Neural progenitor cell (in vitro differentiated cells): ENCODE data around the gene CNTNAP2. TPM values are rescaled to one million over a fixed set of nuclear protein-coding genes. Genes with fewer than 3 reads are reported as not detected.

ENCODE experiments used
- DNase-seq: peaks from one replicate; pipeline ENCODE4 v3.0.0-alpha.2; 2016; ENCODE audit warnings: low spot score
- H2AFZ ChIP-seq: fragments of 200-600 bp; sonication (generic); replicated peaks from 2 replicates; pipeline ENCODE4 v1.6.1; 2016; ENCODE audit warnings: antibody characterized with exemption
- H3F3A ChIP-seq: fragments of 200-600 bp; sonication (generic); 2 replicates; pipeline ENCODE4 v1.6.1; 2016; ENCODE audit warnings: antibody characterized with exemption, low read depth
- H3K27ac ChIP-seq: fragments of 200-600 bp; sonication (generic); 2 replicates; pipeline ENCODE4 v1.5.1; 2016; ENCODE audit warnings: mild to moderate bottlenecking
- H3K27me3 ChIP-seq: fragments of 200-600 bp; sonication (generic); 2 replicates; pipeline ENCODE4 v1.6.1; 2016; ENCODE audit warnings: mild to moderate bottlenecking, moderate library complexity
- H3K36me3 ChIP-seq: fragments of 200-600 bp; sonication (generic); 2 replicates; pipeline ENCODE4 v1.5.1; 2016
- H3K4me1 ChIP-seq: fragments of 200-600 bp; sonication (generic); 2 replicates; pipeline ENCODE4 v1.6.1; 2016; ENCODE audit warnings: mixed run types
- H3K4me2 ChIP-seq: fragments of 200-600 bp; sonication (generic); 2 replicates; pipeline ENCODE4 v1.6.1; 2016
- H3K4me3 ChIP-seq: fragments of 200-600 bp; sonication (generic); 2 replicates; pipeline ENCODE4 v1.5.1; 2016
- H3K79me2 ChIP-seq: fragments of 200-600 bp; sonication (generic); 2 replicates; pipeline ENCODE4 v1.6.1; 2016; ENCODE audit warnings: low read depth
- H3K9ac ChIP-seq: fragments of 200-600 bp; sonication (generic); 2 replicates; pipeline ENCODE4 v1.6.1; 2016
- H3K9me3 ChIP-seq: fragments of 200-600 bp; sonication (generic); 2 replicates; pipeline ENCODE4 v1.5.1; 2016; ENCODE audit warnings: low read depth
- H4K20me1 ChIP-seq: fragments of 200-600 bp; sonication (generic); 2 replicates; pipeline ENCODE4 v1.6.1; 2016; ENCODE audit warnings: low read depth
- H3K27ac Mint-ChIP-seq: 3 replicates; pipeline ENCODE4 v1.8.0; 2021; ENCODE audit warnings: mixed read lengths
- H3K27me3 Mint-ChIP-seq: 2 replicates; pipeline ENCODE4 v1.8.0; 2022; ENCODE audit warnings: low read depth, mild to moderate bottlenecking, inconsistent platforms, moderate library complexity, mixed read lengths; ENCODE audit not compliant: insufficient read depth
- H3K36me3 Mint-ChIP-seq: 3 replicates; pipeline ENCODE4 v1.8.0; 2021; ENCODE audit warnings: mixed read lengths
- H3K4me1 Mint-ChIP-seq: 3 replicates; pipeline ENCODE4 v1.8.0; 2021; ENCODE audit warnings: mixed read lengths
- H3K4me3 Mint-ChIP-seq: 3 replicates; pipeline ENCODE4 v1.8.0; 2021; ENCODE audit warnings: mild to moderate bottlenecking, moderate library complexity, mixed read lengths
- H3K9me3 Mint-ChIP-seq: 3 replicates; pipeline ENCODE4 v1.8.0; 2020; ENCODE audit warnings: mixed read lengths
- EZH2 ChIP-seq: fragments of 200-600 bp; sonication (generic); IDR thresholded peaks from 2 replicates; pipeline ENCODE4 v1.6.1; 2017; ENCODE audit warnings: antibody characterized with exemption, mild to moderate bottlenecking, moderate library complexity
- EZH2phosphoT487 ChIP-seq: fragments of 200-600 bp; sonication (generic); IDR thresholded peaks from 2 replicates; pipeline ENCODE4 v1.6.1; 2017; ENCODE audit warnings: antibody characterized with exemption
- total RNA-seq: library from RNA; depleted of rRNA; stranded (reverse); fragments of >200 nt; gene quantifications from 2 replicates; pipeline ENCODE4 v1.2.3, GENCODE V29; 2015; ENCODE audit warnings: low replicate concordance
- TF ChIP-seq, protein P1 (sequence below): fragments of 200-600 bp; sonication (generic); IDR thresholded peaks from 2 replicates; pipeline ENCODE4 v1.5.1; 2017; ENCODE audit warnings: antibody characterized with exemption, mild to moderate bottlenecking

The CNTNAP2 gene
- total RNA-seq, 1 donor from 2014 or later, result 126 TPM

DNA sequence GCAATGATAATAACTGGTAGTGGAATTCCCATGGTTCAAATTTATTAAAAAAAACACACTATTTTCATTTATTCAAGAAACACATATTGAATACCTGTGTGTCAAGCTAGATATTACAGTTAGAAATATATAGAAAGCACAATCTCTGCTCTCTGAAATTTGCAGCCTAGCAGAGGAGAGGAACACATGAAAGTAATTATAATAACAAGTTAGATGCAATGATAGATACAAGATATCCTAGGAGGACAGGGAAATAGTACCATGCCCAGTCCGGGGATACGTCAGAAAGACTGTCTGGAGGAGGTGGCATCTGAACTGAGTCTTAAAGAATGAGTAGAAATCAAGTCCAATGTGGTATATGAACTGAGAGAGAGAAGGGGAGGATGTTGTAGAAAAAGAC is 1988.3 kb downstream of the CNTNAP2 start:
- no peaks in the 10 kb centered on the region for H3K27me3 ChIP-seq
- no peaks in the 10 kb centered on the region for H4K20me1 ChIP-seq
- H3K27me3 Mint-ChIP-seq, result no peaks in the 10 kb centered on the region
- H3K4me1 ChIP-seq, result peaks cover 15% of the 10 kb centered on the region
- no peak overlapping the region for H3K9ac ChIP-seq
- no peak overlapping the region for H3K4me3 ChIP-seq
- no peaks in the 10 kb centered on the region for H3K36me3 ChIP-seq
- H3K79me2 ChIP-seq, result no peaks in the 10 kb centered on the region
- H3F3A ChIP-seq, result no peaks in the 10 kb centered on the region
- TF ChIP-seq, protein P1, sequence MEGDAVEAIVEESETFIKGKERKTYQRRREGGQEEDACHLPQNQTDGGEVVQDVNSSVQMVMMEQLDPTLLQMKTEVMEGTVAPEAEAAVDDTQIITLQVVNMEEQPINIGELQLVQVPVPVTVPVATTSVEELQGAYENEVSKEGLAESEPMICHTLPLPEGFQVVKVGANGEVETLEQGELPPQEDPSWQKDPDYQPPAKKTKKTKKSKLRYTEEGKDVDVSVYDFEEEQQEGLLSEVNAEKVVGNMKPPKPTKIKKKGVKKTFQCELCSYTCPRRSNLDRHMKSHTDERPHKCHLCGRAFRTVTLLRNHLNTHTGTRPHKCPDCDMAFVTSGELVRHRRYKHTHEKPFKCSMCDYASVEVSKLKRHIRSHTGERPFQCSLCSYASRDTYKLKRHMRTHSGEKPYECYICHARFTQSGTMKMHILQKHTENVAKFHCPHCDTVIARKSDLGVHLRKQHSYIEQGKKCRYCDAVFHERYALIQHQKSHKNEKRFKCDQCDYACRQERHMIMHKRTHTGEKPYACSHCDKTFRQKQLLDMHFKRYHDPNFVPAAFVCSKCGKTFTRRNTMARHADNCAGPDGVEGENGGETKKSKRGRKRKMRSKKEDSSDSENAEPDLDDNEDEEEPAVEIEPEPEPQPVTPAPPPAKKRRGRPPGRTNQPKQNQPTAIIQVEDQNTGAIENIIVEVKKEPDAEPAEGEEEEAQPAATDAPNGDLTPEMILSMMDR, result no peak
- TF ChIP-seq EZH2 (no peak), EZH2phosphoT487 (no peak)
- H3K4me3 Mint-ChIP-seq, result no peak overlapping the region
- H3K9me3 Mint-ChIP-seq, result peaks cover 2% of the 10 kb centered on the region
- no peak overlapping the region for H2AFZ ChIP-seq
- DNase-seq, result no peak
- H3K4me2 ChIP-seq, result no peak overlapping the region
- H3K27ac Mint-ChIP-seq, result no peak overlapping the region
- no peaks in the 10 kb centered on the region for H3K36me3 Mint-ChIP-seq
- no peak overlapping the region for H3K27ac ChIP-seq
- H3K9me3 ChIP-seq, result no peaks in the 10 kb centered on the region
- peaks cover 9% of the 10 kb centered on the region for H3K4me1 Mint-ChIP-seq

DNA sequence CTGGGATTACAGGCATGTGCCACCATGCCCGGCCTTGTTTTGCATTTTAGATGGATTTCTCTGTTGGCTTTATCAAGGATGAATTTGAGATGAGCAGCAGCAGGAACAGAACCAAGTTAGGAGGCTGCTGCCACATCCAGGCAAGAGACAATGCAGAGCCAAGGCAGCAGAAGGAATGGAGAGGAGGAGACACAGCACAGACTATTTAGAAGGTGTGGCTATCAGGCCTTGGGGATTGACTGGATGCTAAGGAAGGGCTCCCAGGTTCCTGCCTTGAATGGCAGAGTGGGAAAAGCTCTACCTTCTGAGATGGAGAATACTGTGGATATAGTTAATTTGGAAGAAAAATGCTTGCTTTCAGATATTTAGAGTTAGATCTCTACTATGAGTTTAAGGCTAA is 1989.3 kb downstream of the CNTNAP2 start:
- no peaks in the 10 kb centered on the region for H3K36me3 ChIP-seq
- Mint-ChIP-seq H3K4me1 (peaks cover 9% of the 10 kb centered on the region), H3K27ac (no peak overlapping the region), H3K27me3 (peaks cover under 1% of the 10 kb centered on the region), H3K36me3 (no peaks in the 10 kb centered on the region), H3K4me3 (no peak overlapping the region), H3K9me3 (peaks cover 2% of the 10 kb centered on the region)
- no peaks in the 10 kb centered on the region for H3K27me3 ChIP-seq
- no peak for DNase-seq
- H2AFZ ChIP-seq, result no peak overlapping the region
- H3K9ac ChIP-seq, result no peak overlapping the region
- no peaks in the 10 kb centered on the region for H4K20me1 ChIP-seq
- no peak overlapping the region for H3K4me2 ChIP-seq
- no peak overlapping the region for H3K27ac ChIP-seq
- no peak overlapping the region for H3K4me3 ChIP-seq
- peaks cover 15% of the 10 kb centered on the region for H3K4me1 ChIP-seq
- no peaks in the 10 kb centered on the region for H3K79me2 ChIP-seq
- no peaks in the 10 kb centered on the region for H3F3A ChIP-seq
- TF ChIP-seq, protein P1, result no peak
- TF ChIP-seq EZH2, result no peak
- no peak for TF ChIP-seq EZH2phosphoT487
- H3K9me3 ChIP-seq, result no peaks in the 10 kb centered on the region

DNA sequence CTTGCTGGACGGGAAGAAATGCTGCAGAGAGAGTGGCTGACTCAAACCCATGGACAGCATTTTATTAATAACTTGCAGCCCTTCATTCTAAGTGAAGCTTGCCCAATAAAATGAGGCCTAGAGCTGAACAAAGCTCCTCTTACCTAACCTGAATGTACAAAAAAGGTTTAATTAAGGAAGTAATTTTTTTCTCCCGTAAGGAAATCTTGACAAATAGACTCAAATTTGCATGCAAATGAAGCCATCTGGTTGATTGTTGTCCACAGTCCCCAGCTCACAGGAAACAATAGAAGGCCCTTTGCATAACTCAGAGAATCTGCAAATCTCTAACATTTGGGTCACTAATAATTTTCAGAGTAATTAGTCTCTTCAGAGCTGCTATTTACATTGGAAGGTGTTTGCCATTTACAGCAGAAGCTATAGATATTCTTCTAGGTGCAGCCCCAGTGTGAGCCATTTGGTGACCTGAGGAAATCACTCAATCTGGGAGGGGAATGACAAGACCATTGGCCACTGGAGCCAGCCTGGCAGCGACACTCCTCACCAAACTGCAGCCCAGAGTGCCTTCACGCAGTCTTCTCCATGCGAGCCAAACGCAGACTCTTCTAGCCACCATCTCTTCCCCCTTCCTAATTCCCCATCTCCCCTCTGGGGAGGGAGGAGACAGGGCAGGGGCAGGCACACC is 1991.0 kb downstream of the CNTNAP2 start:
- no peak overlapping the region for H3K27ac ChIP-seq
- no peaks in the 10 kb centered on the region for H3K36me3 ChIP-seq
- Mint-ChIP-seq H3K36me3 (no peaks in the 10 kb centered on the region), H3K9me3 (no peaks in the 10 kb centered on the region), H3K27ac (no peak overlapping the region), H3K27me3 (peaks cover 3% of the 10 kb centered on the region), H3K4me3 (no peak overlapping the region), H3K4me1 (peaks cover 9% of the 10 kb centered on the region)
- DNase-seq, result no peak
- no peaks in the 10 kb centered on the region for H3K9me3 ChIP-seq
- H4K20me1 ChIP-seq, result no peaks in the 10 kb centered on the region
- no peak overlapping the region for H3K4me3 ChIP-seq
- H3K9ac ChIP-seq, result no peak overlapping the region
- H3F3A ChIP-seq, result no peaks in the 10 kb centered on the region
- H3K4me2 ChIP-seq, result peak overlapping the region; percentile 22
- peaks cover 15% of the 10 kb centered on the region for H3K4me1 ChIP-seq
- H2AFZ ChIP-seq, result peak overlapping the region; percentile 50
- no peaks in the 10 kb centered on the region for H3K79me2 ChIP-seq
- H3K27me3 ChIP-seq, result no peaks in the 10 kb centered on the region
- TF ChIP-seq EZH2, result no peak
- TF ChIP-seq, protein P1, result no peak
- TF ChIP-seq EZH2phosphoT487, result no peak
